ENCODE data around the gene GRIN2D. TPM values are rescaled to one million over a fixed set of nuclear protein-coding genes. Genes with fewer than 3 reads are reported as not detected.
"Not testable (repeated sequence)": the region's sequence is repeated elsewhere in the genome, so short reads cannot be mapped to it uniquely, and the experiment has no call there.

The GRIN2D gene
- polyA plus RNA-seq, 12 donors = 0.73 to 4.0 (median 1.3) TPM; not detected in 1

DNA sequence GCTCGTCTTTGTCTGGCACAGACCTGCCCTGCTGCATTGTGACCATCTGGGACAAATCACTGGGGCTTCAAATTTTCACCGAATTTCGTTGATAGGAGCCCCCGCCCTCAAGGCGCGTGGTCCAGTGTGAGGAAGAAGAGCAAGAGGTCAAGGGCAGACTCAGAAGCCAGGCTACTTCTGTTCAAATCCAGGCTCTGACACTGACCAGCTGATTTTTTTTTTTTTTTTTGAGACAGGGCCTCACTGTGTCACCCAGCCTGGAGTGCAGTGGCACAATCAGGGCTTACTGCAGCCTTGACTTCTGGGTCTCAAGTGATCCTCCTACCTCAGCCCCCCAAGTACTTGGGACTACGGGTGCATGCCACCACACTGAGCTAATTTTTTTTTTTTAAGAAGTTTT lies 22.1 kb upstream of the GRIN2D start:
- no peak for DNase-seq

GRCh38 chr19:48371771-48372170 lies 21.7 kb upstream of the GRIN2D start:
- DNase-seq = not testable (repeated sequence)

DNA sequence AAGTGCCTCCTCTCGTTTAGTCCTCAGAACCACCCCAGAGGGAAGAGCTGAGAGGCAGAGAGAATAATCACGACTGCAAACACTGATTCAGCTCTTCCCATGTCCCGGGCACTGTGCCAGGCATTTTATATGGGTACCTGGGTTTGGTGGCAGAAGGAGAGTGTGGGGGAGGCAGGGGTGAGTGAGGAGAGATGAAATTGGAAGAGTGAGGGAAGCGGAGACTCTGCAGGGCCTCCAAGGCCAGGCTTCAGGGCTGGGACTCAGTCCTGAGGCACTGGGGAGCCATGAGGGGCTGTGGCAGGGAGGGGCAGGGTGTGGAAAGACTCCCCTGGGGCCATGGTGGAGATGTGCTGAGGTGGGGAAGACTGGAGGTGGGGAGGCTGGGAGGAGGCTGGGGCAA lies 20.6 kb upstream of the GRIN2D start:
- no peak for DNase-seq

GRCh38 chr19:48373567-48373966 lies 19.9 kb upstream of the GRIN2D start:
- DNase-seq = no peak

DNA sequence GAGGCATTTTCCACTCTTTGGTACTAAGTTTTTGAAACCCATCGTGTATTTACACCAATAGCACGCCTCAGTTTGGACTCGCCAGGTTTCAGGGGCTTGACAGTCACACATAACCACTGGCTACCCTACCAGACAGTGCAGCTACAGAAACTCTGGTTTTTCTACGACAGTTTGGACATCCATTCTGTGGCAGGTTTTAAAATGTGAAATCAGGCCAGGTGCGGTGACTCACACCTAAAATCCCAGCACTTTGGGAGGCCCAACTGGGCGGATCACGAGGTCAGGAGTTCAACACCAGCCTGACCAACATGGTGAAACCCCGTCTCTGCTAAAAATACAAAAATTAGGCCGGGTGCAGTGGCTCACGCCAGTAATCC lies 15.3 kb upstream of the GRIN2D start:
- DNase-seq = no peak

GRCh38 chr19:48379058-48379457 lies 14.4 kb upstream of the GRIN2D start:
- no peak for DNase-seq

DNA sequence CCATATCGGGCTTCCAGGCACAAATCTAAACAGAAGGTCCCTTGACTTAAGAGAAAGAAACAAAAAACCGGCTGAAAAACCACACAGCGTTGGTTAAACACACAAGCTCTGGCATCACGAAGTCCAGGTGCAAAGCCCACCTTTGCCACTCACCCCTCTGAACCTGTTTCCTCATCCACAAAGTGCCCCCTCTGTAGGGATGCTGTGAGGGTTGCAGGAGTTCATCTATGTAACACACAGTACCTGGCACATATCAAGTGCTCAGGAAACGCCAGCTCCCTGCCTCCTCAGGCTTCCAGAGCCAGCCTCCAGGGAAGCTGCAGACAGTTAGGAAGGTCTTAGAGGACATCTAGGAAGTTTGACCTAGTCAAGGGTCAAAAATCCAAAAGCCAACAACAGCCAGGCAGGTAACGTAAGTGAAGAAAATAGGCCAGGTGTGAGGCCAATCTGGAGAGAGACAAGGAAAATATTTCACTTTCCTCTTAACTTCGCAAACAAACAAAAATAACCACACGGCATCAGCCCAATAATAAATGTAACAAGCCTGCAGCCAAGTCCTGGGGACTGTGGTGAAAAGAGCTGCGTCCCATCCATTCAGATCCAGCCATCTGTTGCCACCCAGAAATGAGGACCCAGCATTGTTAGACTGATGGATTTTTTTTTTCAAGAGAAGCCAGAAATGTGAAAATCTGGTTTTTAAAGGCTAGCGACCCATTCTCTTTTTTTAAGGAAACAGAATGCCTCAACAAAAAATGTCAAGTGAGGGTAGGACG lies 12.1 kb upstream of the GRIN2D start:
- DNase-seq = no peak

DNA sequence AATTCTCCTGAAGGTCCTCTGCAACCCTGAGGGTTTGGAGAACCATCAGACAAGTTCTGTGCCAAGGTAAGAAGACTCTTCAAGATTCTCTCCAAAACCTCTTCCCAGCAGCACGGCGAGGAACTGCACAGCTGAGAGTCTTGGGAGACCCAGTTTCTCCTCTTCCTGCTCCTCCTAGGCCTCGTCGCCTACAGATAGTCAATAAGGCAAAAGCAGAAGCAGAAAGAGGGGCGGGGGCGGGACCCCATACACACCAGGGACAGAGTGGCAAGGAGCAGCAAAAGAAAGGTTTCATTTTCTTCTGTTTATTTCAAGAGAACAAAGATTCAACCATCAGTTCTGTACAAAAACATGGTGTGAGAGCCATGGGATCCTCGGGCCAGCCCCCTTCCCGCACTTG lies 11.2 kb upstream of the GRIN2D start:
- DNase-seq = no peak

DNA sequence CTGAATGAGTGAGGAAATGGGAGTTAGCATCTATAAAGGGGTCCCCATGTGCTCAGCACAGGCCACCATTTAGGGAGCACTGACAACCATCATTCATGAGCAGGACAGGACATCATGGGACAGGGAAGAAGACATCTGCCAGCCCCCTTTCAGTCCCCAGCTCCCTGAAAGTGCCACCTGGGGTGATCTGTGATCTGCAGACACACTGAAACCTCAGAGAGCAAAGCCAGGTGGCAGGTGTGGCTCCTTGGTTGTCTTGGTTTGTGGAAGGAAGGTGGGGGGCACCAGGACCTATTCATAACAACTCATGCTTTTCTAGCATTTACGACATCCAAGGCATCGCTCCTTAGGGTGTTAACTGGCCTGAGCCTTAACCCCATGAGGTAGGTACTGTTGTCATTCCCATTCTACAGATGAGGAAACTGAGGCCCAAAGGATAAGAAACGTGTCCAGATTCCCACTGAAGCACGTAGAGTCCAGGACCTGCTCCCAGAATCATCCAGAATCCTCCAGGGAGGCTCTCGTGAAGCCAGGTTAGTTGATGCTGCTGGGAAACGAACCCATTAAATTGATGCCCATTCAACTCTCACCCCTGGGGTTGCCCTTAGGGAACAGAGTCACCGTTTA lies 7.9 kb upstream of the GRIN2D start:
- DNase-seq = no peak

DNA sequence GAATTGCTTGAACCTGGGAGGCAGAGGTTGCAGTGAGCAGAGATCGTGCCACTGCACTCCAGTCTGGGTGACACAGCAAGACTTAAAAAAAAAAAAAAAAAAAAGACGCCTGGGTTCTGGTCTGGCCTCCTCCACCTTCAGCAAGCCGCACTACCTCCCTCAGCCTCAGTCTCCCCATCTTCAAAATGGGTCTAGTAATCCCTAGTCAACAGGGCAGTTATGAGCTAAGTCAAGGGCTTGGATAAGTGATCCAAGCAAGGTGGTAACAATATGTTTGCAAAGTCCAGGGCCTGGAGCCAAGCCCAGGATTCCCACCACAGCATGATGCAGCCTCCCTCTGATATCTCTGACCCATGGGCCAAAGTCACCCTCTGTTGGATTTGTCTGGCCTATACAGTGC lies 6.5 kb upstream of the GRIN2D start:
- DNase-seq = no peak

DNA sequence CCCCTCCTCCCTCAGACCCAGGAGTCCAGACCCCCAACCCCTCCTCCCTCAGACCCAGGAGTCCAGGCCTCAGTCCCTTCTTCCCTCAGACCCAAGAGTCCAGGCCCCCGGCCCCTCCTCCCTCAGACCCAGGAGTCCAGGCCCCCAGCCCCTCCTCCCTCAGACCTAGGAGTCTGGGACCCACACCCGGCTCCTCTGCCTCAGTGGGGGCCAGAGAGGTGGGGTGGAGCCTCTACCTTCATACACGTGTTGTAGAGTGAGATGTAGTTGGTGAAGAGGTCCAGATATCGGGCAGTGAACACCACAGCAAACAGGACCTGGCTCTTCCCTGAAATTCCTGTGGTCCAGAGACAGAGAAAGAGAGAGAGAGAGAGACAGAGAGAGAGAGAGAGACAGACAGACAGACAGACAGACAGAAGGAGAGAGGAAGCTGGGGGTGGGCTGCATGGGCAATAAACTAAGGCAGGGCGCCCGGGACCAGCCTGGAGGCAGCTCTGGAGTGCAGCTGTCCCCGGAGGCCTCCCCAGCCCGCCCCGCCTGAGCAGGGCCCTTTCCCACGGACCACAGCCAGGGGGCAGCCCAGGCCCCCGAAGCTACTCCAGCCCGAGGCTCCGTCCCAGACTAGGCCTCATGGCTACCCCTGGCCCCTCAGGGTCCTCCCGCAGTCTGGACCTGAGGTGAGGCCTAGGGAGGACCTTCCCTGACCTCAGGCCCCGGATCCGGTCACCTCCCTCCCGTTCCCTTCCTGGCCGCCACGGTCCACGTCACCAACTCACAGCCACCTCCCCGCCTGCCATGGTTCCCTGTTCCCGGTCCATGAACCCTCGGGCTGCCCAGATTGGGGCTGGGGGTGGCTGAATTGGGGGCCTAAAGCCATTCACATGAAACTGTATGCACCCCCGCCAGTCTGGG lies 3.0 kb upstream of the GRIN2D start:
- DNase-seq = peak; percentile 76

- peak; percentile 89 for DNase-seq
These were observed 2.1 kb upstream of the GRIN2D start, which contains the start of gene KDELR1 for GRCh38 chr19:48391100-48392005. KDELR1 (minus strand) TSS chr19:48391551; CDS start chr19:48391358, 193 bp downstream.

DNA sequence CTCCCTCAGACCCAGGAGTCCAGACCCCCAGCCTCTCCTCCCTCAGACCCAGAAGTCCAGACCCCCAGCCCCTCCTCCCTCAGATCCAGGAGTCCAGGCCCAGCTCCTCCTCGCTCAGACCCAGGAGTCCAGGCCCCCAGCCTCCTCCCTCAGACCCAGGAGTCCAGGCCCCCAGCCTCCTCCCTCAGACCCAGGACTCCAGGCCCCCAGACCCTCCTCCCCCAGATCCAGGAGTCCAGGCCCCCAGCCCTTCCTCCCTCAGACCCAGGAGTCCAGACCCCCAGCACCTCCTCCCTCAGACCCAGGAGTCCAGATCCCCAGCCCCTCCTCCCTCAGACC lies 1.5 kb upstream of the GRIN2D start:
- not testable (repeated sequence) for DNase-seq

GRCh38 chr19:48392860-48393558 lies 459 bp upstream of the GRIN2D start:
- no peak for DNase-seq

- DNase-seq = no peak
These were observed 1.1 kb downstream of the GRIN2D start for GRCh38 chr19:48394331-48395169.

DNA sequence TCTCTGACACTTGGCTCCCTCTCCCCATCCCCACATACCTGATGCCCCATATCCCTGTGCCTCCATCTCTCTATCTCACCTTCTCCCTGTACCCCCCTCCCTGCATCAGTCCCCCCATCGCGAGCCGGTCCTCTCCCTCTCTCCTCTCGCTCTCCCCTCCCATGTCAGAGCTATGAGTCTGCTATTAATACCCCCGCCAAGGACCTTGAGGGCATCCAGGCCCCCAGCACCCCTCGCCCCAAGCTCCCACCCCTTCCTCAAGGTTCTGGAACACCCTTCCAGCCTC lies 1.6 kb downstream of the GRIN2D start:
- DNase-seq = no peak

DNA sequence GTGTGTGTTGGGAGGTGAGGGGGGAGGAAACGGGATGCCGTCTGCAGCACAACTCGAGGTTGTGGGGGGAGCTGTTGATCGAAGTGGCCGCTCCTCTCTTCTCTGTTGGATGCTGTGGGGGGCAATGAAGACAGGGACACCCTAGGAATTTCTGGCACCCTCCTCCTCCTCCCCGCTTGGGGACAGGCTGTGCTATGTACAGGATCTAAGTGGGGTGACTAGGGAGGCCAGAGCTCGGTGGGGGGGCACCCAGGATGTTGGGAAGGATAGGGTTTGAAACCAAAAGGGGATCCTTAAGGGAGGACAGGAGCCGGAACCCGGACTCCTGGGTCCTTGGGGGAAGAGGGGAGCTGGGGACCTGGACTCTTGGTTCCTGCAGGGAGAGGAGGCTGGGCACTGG lies 2.0 kb downstream of the GRIN2D start:
- DNase-seq = no peak

GRCh38 chr19:48396016-48396823 lies 2.8 kb downstream of the GRIN2D start:
- no peak for DNase-seq

GRCh38 chr19:48396824-48397176 lies 3.3 kb downstream of the GRIN2D start:
- DNase-seq = no peak
